Aorta (tissue), 5 donors: ENCODE results near the gene APH1B. TPM values are rescaled to one million over a fixed set of nuclear protein-coding genes. Genes with fewer than 3 reads are reported as not detected.

Experiments used
- ATAC-seq: fragments of 200-7000 bp; cut with Tn5 transposase; one replicate; pipeline ENCODE4 v1.9.1; 2022; ENCODE audit warnings: moderate library complexity; ENCODE audit not compliant: low FRiP score
- DNase-seq, 2 donors: peaks; one replicate each; pipeline ENCODE4 v3.0.0-alpha.2; 2020
- H3K27ac ChIP-seq, 2 donors: one replicate each; pipeline ENCODE4 v1.5.1; 2013; ENCODE audit warnings: low read length in 2 of 2, mild to moderate bottlenecking in 2 of 2, moderate library complexity in 2 of 2, control low read depth in 1 of 2, inconsistent platforms in 1 of 2, low read depth in 1 of 2
- H3K27me3 ChIP-seq, 2 donors: one replicate each; pipeline ENCODE4 v1.6.1; 2013; ENCODE audit warnings: control low read depth in 1 of 2, low read length in 1 of 2, mild to moderate bottlenecking in 1 of 2, moderate library complexity in 1 of 2; ENCODE audit not compliant: insufficient read depth in 2 of 2, control insufficient read depth in 1 of 2
- H3K36me3 ChIP-seq, 2 donors: one replicate each; pipeline ENCODE4 v1.6.1; 2013; ENCODE audit warnings: control low read depth in 1 of 2, low read length in 1 of 2, mild to moderate bottlenecking in 1 of 2; ENCODE audit not compliant: insufficient read depth in 2 of 2, control insufficient read depth in 1 of 2
- H3K4me1 ChIP-seq, 2 donors: one replicate each; pipeline ENCODE4 v1.6.1; 2013; ENCODE audit warnings: low read length in 2 of 2, control low read depth in 1 of 2, mild to moderate bottlenecking in 1 of 2, moderate library complexity in 1 of 2; ENCODE audit not compliant: insufficient read depth in 2 of 2, control insufficient read depth in 1 of 2
- H3K4me3 ChIP-seq, 2 donors: one replicate each; pipeline ENCODE4 v1.5.1; 2013; ENCODE audit warnings: low read length in 2 of 2, control low read depth in 1 of 2, mild to moderate bottlenecking in 1 of 2
- H3K9me3 ChIP-seq: one replicate; pipeline ENCODE4 v1.6.1; 2013; ENCODE audit warnings: mild to moderate bottlenecking, low read length; ENCODE audit not compliant: control insufficient read depth
- WGBS, 2 donors: extraction: QIAGEN DNeasy Blood & Tissue Kit; methylation state at CpG; one replicate each; pipeline ENCODE4 v1.1.7; 2013; 5-methylcytosine and 5-hydroxymethylcytosine counted together
- intact Hi-C, 2 donors: fragments of 100-400 bp; cut with DNase I; formaldehyde crosslinking; loops; one replicate each; pipeline versions ENCODE4 v1.14.2 to v1.15.0; 2022
- polyA plus RNA-seq, 2 donors: library from polyadenylated mRNA; stranded (reverse); fragments of 200-250 nt; gene quantifications; one replicate each; pipeline ENCODE4 v1.2.3, GENCODE V29; 2013
- total RNA-seq, 2 donors: library from RNA; stranded (reverse); fragmentation: NEBNext Ultra II Directional; extraction: Animal tissue kit (Norgen Biotek cat#: 25700); gene quantifications; one replicate each; pipeline ENCODE4 v1.2.1, GENCODE V29; 2021
- donor health status: healthy with polysubstance abuse.
- donor health status: Bipolar disorder and iron deficiency.
- donor health status: DM: no; HTN: no; CAD: no.
- donor health status: DM: no; HTN: no; CAD: no.
- donor health status: DM: yes; HTN: yes; CAD: no.

Gene APH1B
- total and polyA plus RNA-seq, 4 donors, result 3.0 to 28.4 (median 18.8) TPM

GRCh38 chr15:63296195-63296594 lies 18.8 kb downstream of the APH1B start:
- Histone ChIP-seq H3K4me1 (peaks cover 3 to 5% of the 10 kb centered on the region in 2 donors), H3K36me3 (peaks cover 0 to 4% of the 10 kb centered on the region in 2 donors), H3K27me3 (no peaks in the 10 kb centered on the region), H3K9me3 (no peaks in the 10 kb centered on the region), H3K27ac (no peak overlapping the region), H3K4me3 (no peak overlapping the region)
- ATAC-seq (no peak), DNase-seq (no peak)
- intact Hi-C loops, result no loop called here
- WGBS, 2 donors, result 86 to 88% methylated on average over 6 of the region's 6 CpGs

- DNase-seq (no peak), ATAC-seq (no peak)
- no peaks in the 10 kb centered on the region for H3K4me1 ChIP-seq
- H3K27me3 ChIP-seq, result no peaks in the 10 kb centered on the region
- H3K27ac ChIP-seq, result no peak overlapping the region
- intact Hi-C loops, result no loop called here
- H3K36me3 ChIP-seq, result peaks cover 0 to 4% of the 10 kb centered on the region in 2 donors
- 89 to 91% methylated on average over 7 of the region's 7 CpGs for WGBS, 2 donors
- H3K9me3 ChIP-seq, result no peaks in the 10 kb centered on the region
- H3K4me3 ChIP-seq, result no peak overlapping the region
Observed at GRCh38 chr15:63299943-63300575, 22.7 kb downstream of the APH1B start.

GRCh38 chr15:63301088-63301487 lies 23.7 kb downstream of the APH1B start:
- WGBS, 2 donors, result 95 to 98% methylated on average over 1 of the region's 1 CpG
- peaks cover 1 to 4% of the 10 kb centered on the region in 2 donors for H3K36me3 ChIP-seq
- H3K4me3 ChIP-seq, result no peak overlapping the region
- no peak for DNase-seq
- intact Hi-C loops, result no loop called here
- H3K4me1 ChIP-seq, result no peaks in the 10 kb centered on the region
- no peaks in the 10 kb centered on the region for H3K27me3 ChIP-seq
- ATAC-seq, result no peak
- no peak overlapping the region for H3K27ac ChIP-seq
- H3K9me3 ChIP-seq, result no peaks in the 10 kb centered on the region

- Histone ChIP-seq H3K4me3 (no peak overlapping the region), H3K36me3 (peaks cover 3 to 4% of the 10 kb centered on the region in 2 donors), H3K4me1 (no peaks in the 10 kb centered on the region), H3K9me3 (no peaks in the 10 kb centered on the region), H3K27ac (no peak overlapping the region), H3K27me3 (no peaks in the 10 kb centered on the region)
- WGBS, 2 donors, result 90 to 91% methylated on average over 5 of the region's 5 CpGs
- no peak for DNase-seq
- ATAC-seq, result no peak
- intact Hi-C loops, result no loop called here
Observed at GRCh38 chr15:63305260-63305659, 27.9 kb downstream of the APH1B start.

GRCh38 chr15:63306492-63307073 lies 29.2 kb downstream of the APH1B start:
- WGBS, 2 donors, result 88 to 92% methylated on average over 5 of the region's 5 CpGs
- peaks cover 3 to 4% of the 10 kb centered on the region in 2 donors for H3K36me3 ChIP-seq
- no peaks in the 10 kb centered on the region for H3K9me3 ChIP-seq

GRCh38 chr15:63308491-63308890 lies 31.1 kb downstream of the APH1B start:
- H3K9me3 ChIP-seq, result no peaks in the 10 kb centered on the region
- H3K4me3 ChIP-seq, result no peak overlapping the region
- H3K36me3 ChIP-seq, result peaks cover 3 to 4% of the 10 kb centered on the region in 2 donors
- intact Hi-C loops, result no loop called here
- H3K27ac ChIP-seq, result no peak overlapping the region
- H3K4me1 ChIP-seq, result no peaks in the 10 kb centered on the region
- DNase-seq (no peak), ATAC-seq (no peak)
- WGBS, 2 donors, result 84% methylated on average over 4 of the region's 4 CpGs
- H3K27me3 ChIP-seq, result no peaks in the 10 kb centered on the region

More at GRCh38 chr15:63306492-63307073, 29.2 kb downstream of the APH1B start:
- no peaks in the 10 kb centered on the region for H3K4me1 ChIP-seq
- no peaks in the 10 kb centered on the region for H3K27me3 ChIP-seq
- ATAC-seq (no peak), DNase-seq (no peak)
- intact Hi-C loops, result no loop called here
- H3K4me3 ChIP-seq, result no peak overlapping the region
- H3K27ac ChIP-seq, result no peak overlapping the region

- Histone ChIP-seq H3K9me3 (no peaks in the 10 kb centered on the region), H3K27me3 (no peaks in the 10 kb centered on the region), H3K4me1 (no peaks in the 10 kb centered on the region), H3K27ac (no peak overlapping the region), H3K4me3 (no peak overlapping the region), H3K36me3 (peaks cover 3 to 4% of the 10 kb centered on the region in 2 donors)
- ATAC-seq, result no peak
- intact Hi-C loops, result no loop called here
- WGBS, 2 donors, result 92 to 93% methylated on average over 2 of the region's 2 CpGs
- DNase-seq, result no peak
Observed at GRCh38 chr15:63308947-63309346, 31.5 kb downstream of the APH1B start.

GRCh38 chr15:63310646-63311045 lies 33.2 kb downstream of the APH1B start:
- Histone ChIP-seq H3K4me1 (no peaks in the 10 kb centered on the region), H3K9me3 (no peaks in the 10 kb centered on the region), H3K4me3 (no peak overlapping the region), H3K27me3 (no peaks in the 10 kb centered on the region), H3K27ac (no peak overlapping the region), H3K36me3 (peaks cover 3 to 4% of the 10 kb centered on the region in 2 donors)
- 46 to 53% methylated on average over 3 of the region's 3 CpGs for WGBS, 2 donors
- no peak for ATAC-seq
- intact Hi-C loops, result no loop called here
- DNase-seq, result no peak

GRCh38 chr15:63312286-63312685 lies 34.9 kb downstream of the APH1B start:
- intact Hi-C loops, result no loop called here

More at GRCh38 chr15:63312286-63312685, 34.9 kb downstream of the APH1B start:
- H3K27me3 ChIP-seq, result no peaks in the 10 kb centered on the region
- DNase-seq (no peak), ATAC-seq (no peak)
- no peak overlapping the region for H3K4me3 ChIP-seq
- 100% methylated on average over 1 of the region's 1 CpG for WGBS, 2 donors
- no peaks in the 10 kb centered on the region for H3K9me3 ChIP-seq
- H3K27ac ChIP-seq, result no peak overlapping the region
- no peaks in the 10 kb centered on the region for H3K4me1 ChIP-seq
- no peaks in the 10 kb centered on the region for H3K36me3 ChIP-seq
